Gastroesophageal sphincter (tissue), 2 donors: ENCODE results near the gene DNAI7.

Experiments used
- EP300 ChIP-seq: sonication (generic); formaldehyde crosslinking; IDR thresholded peaks from one replicate; pipeline ENCODE4 v1.6.1; 2017; ENCODE audit warnings: antibody characterized with exemption, mild to moderate bottlenecking
- POLR2A ChIP-seq, 2 donors: fragments of 450-650 bp; IDR thresholded peaks; one replicate each; pipeline ENCODE4 v1.6.1; 2017; ENCODE audit warnings: antibody characterized with exemption in 2 of 2, mild to moderate bottlenecking in 2 of 2, moderate library complexity in 1 of 2
- POLR2AphosphoS5 ChIP-seq: sonication (generic); formaldehyde crosslinking; IDR thresholded peaks from one replicate; pipeline ENCODE4 v1.6.1; 2017; ENCODE audit warnings: antibody characterized with exemption

DNA sequence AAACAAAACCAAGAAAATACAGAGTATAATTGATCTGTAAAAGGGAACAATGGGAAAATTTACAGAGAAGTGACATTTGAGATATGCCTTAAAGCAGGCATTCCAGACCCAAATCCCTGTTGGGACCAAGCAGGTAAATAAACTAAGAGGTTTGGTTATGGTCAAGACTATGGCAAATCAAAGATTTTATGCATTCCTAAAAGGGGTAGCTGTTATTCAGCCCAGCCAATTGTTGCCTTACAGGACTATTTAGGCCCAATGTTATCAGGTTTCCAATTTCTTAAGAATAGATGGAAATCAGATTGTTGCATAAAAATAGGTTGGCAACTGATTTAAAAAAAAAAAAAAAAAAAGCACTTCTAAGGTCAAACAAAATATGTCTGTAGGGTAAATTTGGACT is 5.3 kb downstream of the DNAI7 start:
- TF ChIP-seq EP300 (no peak), POLR2A (IDR thresholded peaks at IDR 0.05) (no peak), POLR2AphosphoS5 (no peak)
